Neural crest cell (in vitro differentiated cells): Measurements from ENCODE around the gene SMC2. TPM values are rescaled to one million over a fixed set of nuclear protein-coding genes. Genes with fewer than 3 reads are reported as not detected.

Source experiments
- DNase-seq: peaks from one replicate; pipeline ENCODE4 v3.0.0; 2021; ENCODE audit warnings: low read depth, mixed read lengths, low spot score
- H3K27ac Mint-ChIP-seq: one replicate; pipeline ENCODE4 v1.8.0; 2021; ENCODE audit warnings: mild to moderate bottlenecking, mixed read lengths; ENCODE audit not compliant: unreplicated experiment
- H3K27me3 Mint-ChIP-seq: 2 replicates; pipeline ENCODE4 v1.8.0; 2021; ENCODE audit warnings: low read depth, mild to moderate bottlenecking, mixed read lengths
- H3K36me3 Mint-ChIP-seq: 2 replicates; pipeline ENCODE4 v1.8.0; 2021; ENCODE audit warnings: low read depth, mild to moderate bottlenecking, mixed read lengths
- H3K4me1 Mint-ChIP-seq: 2 replicates; pipeline ENCODE4 v1.8.0; 2021; ENCODE audit warnings: mixed read lengths
- H3K4me3 Mint-ChIP-seq: one replicate; pipeline ENCODE4 v1.8.0; 2021; ENCODE audit warnings: mild to moderate bottlenecking, mixed read lengths
- H3K9me3 Mint-ChIP-seq: 2 replicates; pipeline ENCODE4 v1.8.0; 2021; ENCODE audit warnings: mixed read lengths
- CTCF ChIP-seq: fragments of 200-600 bp; sonication (generic); conservative IDR thresholded peaks from 2 replicates; pipeline ENCODE4 v1.5.0; 2021; ENCODE audit warnings: antibody characterized with exemption, mild to moderate bottlenecking
- total RNA-seq: library from RNA; stranded (reverse); gene quantifications from 2 replicates; pipeline ENCODE4 v1.2.1, GENCODE V29; 2021

Gene SMC2
- total RNA-seq, 1 donor from 2014 or later, result 45.4 TPM

- Mint-ChIP-seq H3K9me3 (peaks cover 2% of the 10 kb centered on the region), H3K4me3 (peak overlapping the region; percentile 100), H3K27ac (no peak overlapping the region), H3K4me1 (peaks cover 33% of the 10 kb centered on the region), H3K36me3 (no peaks in the 10 kb centered on the region), H3K27me3 (peaks cover 5% of the 10 kb centered on the region)
- no peak for TF ChIP-seq CTCF
- DNase-seq, result no peak
These were observed 2.4 kb upstream of the SMC2 start for GRCh38 chr9:104091708-104092107.

GRCh38 chr9:104092192-104092591 is 1.9 kb upstream of the SMC2 start:
- peaks cover 1% of the 10 kb centered on the region for H3K9me3 Mint-ChIP-seq
- peaks cover 1% of the 10 kb centered on the region for H3K27me3 Mint-ChIP-seq
- TF ChIP-seq CTCF, result no peak
- peak overlapping the region; percentile 100 for H3K4me3 Mint-ChIP-seq
- H3K4me1 Mint-ChIP-seq, result peaks cover 35% of the 10 kb centered on the region
- no peak for DNase-seq
- H3K36me3 Mint-ChIP-seq, result no peaks in the 10 kb centered on the region
- no peak overlapping the region for H3K27ac Mint-ChIP-seq

GRCh38 chr9:104092875-104093600 is 1.1 kb upstream of the SMC2 start:
- H3K9me3 Mint-ChIP-seq, result no peaks in the 10 kb centered on the region
- no peak for TF ChIP-seq CTCF
- H3K4me3 Mint-ChIP-seq, result peak overlapping the region; percentile 100
- no peak for DNase-seq
- no peaks in the 10 kb centered on the region for H3K27me3 Mint-ChIP-seq
- peaks cover 35% of the 10 kb centered on the region for H3K4me1 Mint-ChIP-seq
- H3K27ac Mint-ChIP-seq, result peak overlapping the region; percentile 100
- no peaks in the 10 kb centered on the region for H3K36me3 Mint-ChIP-seq

- H3K9me3 Mint-ChIP-seq, result no peaks in the 10 kb centered on the region
- no peak for DNase-seq
- no peaks in the 10 kb centered on the region for H3K27me3 Mint-ChIP-seq
- peaks cover 35% of the 10 kb centered on the region for H3K4me1 Mint-ChIP-seq
- no peak for TF ChIP-seq CTCF
- peak overlapping the region; percentile 100 for H3K4me3 Mint-ChIP-seq
- no peaks in the 10 kb centered on the region for H3K36me3 Mint-ChIP-seq
- H3K27ac Mint-ChIP-seq, result peak overlapping the region; percentile 100
These were observed 466 bp downstream of the SMC2 start for GRCh38 chr9:104094534-104095015.

GRCh38 chr9:104099630-104100029 is 5.5 kb downstream of the SMC2 start:
- H3K36me3 Mint-ChIP-seq, result peaks cover 11% of the 10 kb centered on the region
- no peaks in the 10 kb centered on the region for H3K27me3 Mint-ChIP-seq

More at GRCh38 chr9:104099630-104100029, 5.5 kb downstream of the SMC2 start:
- no peak overlapping the region for H3K4me3 Mint-ChIP-seq
- H3K27ac Mint-ChIP-seq, result no peak overlapping the region
- H3K9me3 Mint-ChIP-seq, result no peaks in the 10 kb centered on the region
- TF ChIP-seq CTCF, result no peak
- no peak for DNase-seq
- H3K4me1 Mint-ChIP-seq, result peaks cover 22% of the 10 kb centered on the region
